Measurements from ENCODE around the gene AATK. TPM values are rescaled to one million over a fixed set of nuclear protein-coding genes. Genes with fewer than 3 reads are reported as not detected.
A peak's percentile ranks its signal among the peaks of the same experiment; 100 is the strongest.
"Not testable (repeated sequence)": the region's sequence is repeated elsewhere in the genome, so short reads cannot be mapped to it uniquely, and the experiment has no call there.

AATK gene
- total RNA-seq, 2 experiments from 2014 or later, result 0.25 to 0.82 TPM

DNA sequence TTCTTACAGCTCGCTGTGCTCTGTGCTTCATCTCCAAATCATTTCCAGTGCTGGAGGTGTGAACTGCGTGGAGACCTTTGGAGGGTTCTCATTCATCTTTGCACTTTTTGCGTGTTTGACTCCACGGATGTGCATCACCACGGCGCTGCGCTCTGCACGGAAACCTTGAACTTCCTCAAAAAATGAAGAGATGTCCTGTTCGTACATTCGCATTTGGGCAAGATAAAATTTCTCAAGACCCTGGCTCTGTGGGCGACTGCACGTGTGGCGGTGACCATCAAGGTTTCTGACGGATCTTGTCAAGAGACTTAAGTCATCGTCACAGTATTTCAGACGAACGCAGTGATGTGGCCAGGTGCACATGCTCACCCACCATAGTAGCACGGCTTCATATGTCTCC, 11.1 kb downstream of the AATK start:
- no peaks in the 10 kb centered on the region for H3K36me3 ChIP-seq (ENCODE audit: insufficient read depth, low read length)
- Mint-ChIP-seq H3K4me1 (ENCODE audit: low read depth) (no peaks in the 10 kb centered on the region), H3K27ac (no peak overlapping the region), H3K9me3 (no peaks in the 10 kb centered on the region), H3K36me3 (ENCODE audit: low read depth) (no peaks in the 10 kb centered on the region), H3K4me3 (no peak overlapping the region), H3K27me3 (peaks cover 6% of the 10 kb centered on the region)
- TF ChIP-seq, protein P1, sequence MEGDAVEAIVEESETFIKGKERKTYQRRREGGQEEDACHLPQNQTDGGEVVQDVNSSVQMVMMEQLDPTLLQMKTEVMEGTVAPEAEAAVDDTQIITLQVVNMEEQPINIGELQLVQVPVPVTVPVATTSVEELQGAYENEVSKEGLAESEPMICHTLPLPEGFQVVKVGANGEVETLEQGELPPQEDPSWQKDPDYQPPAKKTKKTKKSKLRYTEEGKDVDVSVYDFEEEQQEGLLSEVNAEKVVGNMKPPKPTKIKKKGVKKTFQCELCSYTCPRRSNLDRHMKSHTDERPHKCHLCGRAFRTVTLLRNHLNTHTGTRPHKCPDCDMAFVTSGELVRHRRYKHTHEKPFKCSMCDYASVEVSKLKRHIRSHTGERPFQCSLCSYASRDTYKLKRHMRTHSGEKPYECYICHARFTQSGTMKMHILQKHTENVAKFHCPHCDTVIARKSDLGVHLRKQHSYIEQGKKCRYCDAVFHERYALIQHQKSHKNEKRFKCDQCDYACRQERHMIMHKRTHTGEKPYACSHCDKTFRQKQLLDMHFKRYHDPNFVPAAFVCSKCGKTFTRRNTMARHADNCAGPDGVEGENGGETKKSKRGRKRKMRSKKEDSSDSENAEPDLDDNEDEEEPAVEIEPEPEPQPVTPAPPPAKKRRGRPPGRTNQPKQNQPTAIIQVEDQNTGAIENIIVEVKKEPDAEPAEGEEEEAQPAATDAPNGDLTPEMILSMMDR (IDR thresholded peaks at IDR 0.05), result no peak
- H3K4me1 ChIP-seq (ENCODE audit: insufficient read depth, low read length), result peaks cover 6% of the 10 kb centered on the region
- no peak overlapping the region for H3K4me3 ChIP-seq (ENCODE audit: low read length)
- ATAC-seq (ENCODE audit: poor library complexity), result no peak
- CTCF ChIA-PET, result no interaction called here
- DNase-seq, result peak in 2 of 14 experiments; percentile 37 to 56
- H3K9me3 ChIP-seq (ENCODE audit: control insufficient read depth in 1 of 2, insufficient read depth in 1 of 2, low read length in 2 of 2), result no peaks in the 10 kb centered on the region
- no peaks in the 10 kb centered on the region for H3K27me3 ChIP-seq (ENCODE audit: control insufficient read depth in 1 of 2, insufficient read depth in 2 of 2, low read length in 2 of 2)
- H3K27ac ChIP-seq (ENCODE audit: low read depth in 1 of 2, low read length in 2 of 2), result no peak overlapping the region
- intact Hi-C loops (cut with DNase I, micrococcal nuclease), result no loop called here
- POLR2A ChIA-PET, result no interaction called here

DNA sequence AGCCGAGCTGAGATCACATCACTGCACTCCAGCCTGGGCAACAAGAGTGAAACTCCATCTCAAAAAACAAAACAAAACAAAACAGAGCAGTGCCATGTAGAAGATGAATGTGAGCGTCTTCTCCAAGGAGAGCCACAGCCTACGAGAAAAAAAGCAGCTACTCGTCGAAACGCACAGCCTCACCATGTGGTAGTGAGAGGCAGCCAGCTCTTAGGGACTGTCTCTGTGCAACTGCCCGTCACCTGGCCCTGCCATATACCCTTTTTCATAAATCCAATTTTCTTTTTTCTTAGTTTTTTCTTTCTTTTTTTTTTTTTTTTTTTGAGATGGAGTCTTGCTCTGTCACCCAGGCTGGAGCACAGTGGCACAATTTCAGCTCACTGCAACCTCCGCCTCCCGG, 12.0 kb downstream of the AATK start:
- H3K27ac ChIP-seq (ENCODE audit: low read depth in 1 of 2, low read length in 2 of 2); H3K27me3 ChIP-seq (ENCODE audit: control insufficient read depth in 1 of 2, insufficient read depth in 2 of 2, low read length in 2 of 2); H3K9me3 Mint-ChIP-seq; H3K36me3 ChIP-seq (ENCODE audit: insufficient read depth, low read length); H3K4me1 ChIP-seq (ENCODE audit: insufficient read depth, low read length); H3K27me3 Mint-ChIP-seq; H3K4me3 ChIP-seq (ENCODE audit: low read length); H3K36me3 Mint-ChIP-seq (ENCODE audit: low read depth); CTCF ChIA-PET; ATAC-seq (ENCODE audit: poor library complexity); POLR2A ChIA-PET; H3K9me3 ChIP-seq (ENCODE audit: control insufficient read depth in 1 of 2, insufficient read depth in 1 of 2, low read length in 2 of 2); intact Hi-C loops (cut with DNase I, micrococcal nuclease); H3K4me3 Mint-ChIP-seq; DNase-seq; H3K27ac Mint-ChIP-seq; H3K4me1 Mint-ChIP-seq (ENCODE audit: low read depth): not testable (repeated sequence)

DNA sequence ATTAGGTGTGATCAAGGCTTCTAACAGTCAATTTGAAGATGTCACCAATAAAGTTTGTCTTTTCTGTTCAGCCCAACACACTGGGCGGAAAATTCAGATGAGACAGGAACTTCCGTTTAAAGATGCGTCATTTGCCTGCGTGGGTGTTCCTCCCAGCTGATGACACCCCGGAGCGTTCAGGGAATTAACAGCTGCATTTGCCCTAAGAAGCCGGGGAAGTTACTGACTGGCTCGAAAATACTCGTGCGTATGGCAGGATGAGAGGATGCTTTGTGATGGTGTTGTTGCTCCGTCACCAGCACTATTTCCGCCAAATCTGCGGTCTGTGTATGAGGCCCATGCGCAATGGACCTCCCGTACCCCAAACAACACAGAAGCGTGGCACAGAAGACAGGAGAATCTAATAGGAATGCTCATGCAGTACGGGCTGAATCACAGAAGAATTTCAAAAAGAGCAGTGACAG, 12.6 kb downstream of the AATK start:
- Histone ChIP-seq H3K27me3 (ENCODE audit: control insufficient read depth in 1 of 2, insufficient read depth in 2 of 2, low read length in 2 of 2) (no peaks in the 10 kb centered on the region), H3K4me1 (ENCODE audit: insufficient read depth, low read length) (peaks cover 7% of the 10 kb centered on the region), H3K27ac (ENCODE audit: low read depth in 1 of 2, low read length in 2 of 2) (no peak overlapping the region), H3K4me3 (ENCODE audit: low read length) (no peak overlapping the region), H3K36me3 (ENCODE audit: insufficient read depth, low read length) (no peaks in the 10 kb centered on the region), H3K9me3 (ENCODE audit: control insufficient read depth in 1 of 2, insufficient read depth in 1 of 2, low read length in 2 of 2) (no peaks in the 10 kb centered on the region)
- H3K27ac Mint-ChIP-seq, result peak overlapping the region; percentile 33
- intact Hi-C loops (cut with DNase I, micrococcal nuclease), result no loop called here
- no peak overlapping the region for H3K4me3 Mint-ChIP-seq
- ChIA-PET POLR2A (no interaction called here), CTCF (no interaction called here)
- no peaks in the 10 kb centered on the region for H3K9me3 Mint-ChIP-seq
- peak; percentile 17 for ATAC-seq (ENCODE audit: poor library complexity)
- TF ChIP-seq, protein P1 (IDR thresholded peaks at IDR 0.05), result no peak
- peaks cover 6% of the 10 kb centered on the region for H3K27me3 Mint-ChIP-seq
- peak in 4 of 14 experiments; percentile 8 to 76 (median 52) for DNase-seq
- H3K36me3 Mint-ChIP-seq (ENCODE audit: low read depth), result no peaks in the 10 kb centered on the region
- H3K4me1 Mint-ChIP-seq (ENCODE audit: low read depth), result no peaks in the 10 kb centered on the region

DNA sequence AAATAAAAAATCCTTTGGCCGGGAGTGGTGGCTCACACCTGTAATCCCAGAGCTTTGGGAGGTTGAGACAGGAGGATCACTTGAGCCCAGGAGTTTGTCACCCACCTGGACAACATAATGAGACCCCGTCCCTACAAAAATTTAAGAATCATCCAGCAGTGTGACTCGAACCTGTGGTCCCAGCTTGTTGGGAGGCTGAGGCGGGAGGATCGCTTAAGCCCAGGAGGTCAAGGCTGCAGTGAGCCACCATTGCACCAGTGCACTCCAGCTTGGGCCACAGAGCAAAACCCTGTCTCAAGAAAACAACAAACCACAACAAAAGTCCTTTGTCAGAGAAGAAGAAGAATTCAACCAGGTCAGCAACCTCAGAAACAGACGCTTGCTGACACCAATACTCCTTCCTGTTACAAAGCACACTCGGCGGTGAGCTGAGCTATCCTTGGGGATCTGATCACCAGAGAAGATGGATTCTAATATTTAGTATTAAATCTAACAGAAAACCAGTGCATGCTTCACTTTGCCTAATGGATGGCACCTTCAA, 13.7 kb downstream of the AATK start:
- H3K36me3 ChIP-seq (ENCODE audit: insufficient read depth, low read length), result no peaks in the 10 kb centered on the region
- Mint-ChIP-seq H3K9me3 (no peaks in the 10 kb centered on the region), H3K27me3 (peaks cover 6% of the 10 kb centered on the region), H3K27ac (no peak overlapping the region), H3K4me1 (ENCODE audit: low read depth) (no peaks in the 10 kb centered on the region), H3K36me3 (ENCODE audit: low read depth) (no peaks in the 10 kb centered on the region), H3K4me3 (no peak overlapping the region)
- intact Hi-C loops (cut with DNase I, micrococcal nuclease), result no loop called here
- ChIA-PET CTCF (no interaction called here), POLR2A (interaction anchor here (0.6 kb wide), 1 partner anchor 729 kb away, joined by 3 read pairs; no protein-coding TSS in a partner anchor)
- peaks cover 7% of the 10 kb centered on the region for H3K4me1 ChIP-seq (ENCODE audit: insufficient read depth, low read length)
- DNase-seq, result no peak
- TF ChIP-seq, protein P1 (IDR thresholded peaks at IDR 0.05), result no peak
- H3K9me3 ChIP-seq (ENCODE audit: control insufficient read depth in 1 of 2, insufficient read depth in 1 of 2, low read length in 2 of 2), result no peaks in the 10 kb centered on the region
- H3K27ac ChIP-seq (ENCODE audit: low read depth in 1 of 2, low read length in 2 of 2), result no peak overlapping the region
- H3K27me3 ChIP-seq (ENCODE audit: control insufficient read depth in 1 of 2, insufficient read depth in 2 of 2, low read length in 2 of 2), result no peaks in the 10 kb centered on the region
- H3K4me3 ChIP-seq (ENCODE audit: low read length), result no peak overlapping the region
- ATAC-seq (ENCODE audit: poor library complexity), result no peak
